ENCODE data around the gene FHAD1.
"Not testable (repeated sequence)": the region's sequence is repeated elsewhere in the genome, so short reads cannot be mapped to it uniquely, and the experiment has no call there.

The FHAD1 gene

DNA sequence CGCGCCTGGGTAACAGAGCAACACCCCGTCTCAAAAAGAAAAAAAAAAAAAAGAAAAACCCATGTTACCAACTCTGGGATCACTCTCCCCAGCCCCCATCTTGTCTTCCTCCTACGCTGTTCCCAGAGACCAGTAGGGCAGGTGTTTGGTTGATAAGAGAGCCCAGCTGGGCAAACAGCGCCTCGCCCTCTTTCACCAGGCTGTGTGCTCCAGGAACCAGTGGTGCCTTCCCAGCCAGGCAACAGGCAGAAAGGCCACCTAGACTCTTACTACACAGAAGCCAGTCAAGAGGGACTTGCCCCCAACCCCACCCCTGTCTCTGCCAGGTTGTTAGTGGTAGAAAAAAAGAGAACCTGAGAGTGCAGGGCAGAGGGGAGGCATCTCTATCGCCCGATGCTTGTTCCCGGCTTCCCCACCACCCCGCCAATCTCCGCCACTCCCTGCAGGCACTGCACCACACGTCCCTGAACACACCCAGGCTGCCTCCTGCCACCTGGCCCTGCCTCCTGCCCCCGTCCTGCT, 177.2 kb downstream of the FHAD1 start:
- DNase-seq: no peak

DNA sequence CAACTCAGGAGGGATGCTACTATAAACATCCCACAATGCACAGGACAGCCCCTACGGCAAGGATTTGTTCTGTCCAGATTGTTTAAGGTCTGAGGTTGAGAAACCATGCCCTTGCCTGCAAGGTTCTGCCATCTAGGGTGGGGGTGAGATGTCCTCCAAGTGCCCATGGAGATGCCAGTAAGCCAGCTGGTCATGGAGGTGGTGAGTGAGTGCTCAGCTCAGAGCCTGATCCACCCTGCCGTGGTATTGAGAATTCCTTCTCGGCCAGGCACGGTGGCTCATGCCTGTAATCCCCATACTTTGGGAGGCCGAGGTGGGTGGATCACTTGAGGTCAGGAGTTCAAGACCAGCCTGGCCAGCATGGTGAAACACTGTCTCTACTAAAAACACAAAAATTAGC, 178.0 kb downstream of the FHAD1 start:
- no peak for DNase-seq

DNA sequence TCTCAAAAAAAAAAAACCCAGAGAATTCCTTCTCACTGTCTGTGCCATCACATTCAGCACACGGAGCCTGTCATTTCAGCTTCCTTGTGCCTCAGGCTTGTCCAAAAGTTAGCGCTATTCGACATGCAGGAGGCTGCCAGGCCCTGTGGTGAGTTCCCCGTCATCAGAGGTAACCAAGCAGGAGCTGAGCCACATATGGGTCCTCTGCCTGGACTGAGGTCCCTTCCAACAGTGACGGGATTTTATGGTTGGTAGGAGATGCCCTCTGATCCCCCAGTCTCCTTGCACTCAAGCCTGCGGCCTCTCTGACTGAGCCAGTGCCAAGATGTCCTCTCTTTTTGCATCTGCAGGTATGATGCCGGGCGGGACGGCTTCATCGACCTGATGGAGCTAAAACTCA, 178.5 kb downstream of the FHAD1 start:
- no peak for DNase-seq

DNA sequence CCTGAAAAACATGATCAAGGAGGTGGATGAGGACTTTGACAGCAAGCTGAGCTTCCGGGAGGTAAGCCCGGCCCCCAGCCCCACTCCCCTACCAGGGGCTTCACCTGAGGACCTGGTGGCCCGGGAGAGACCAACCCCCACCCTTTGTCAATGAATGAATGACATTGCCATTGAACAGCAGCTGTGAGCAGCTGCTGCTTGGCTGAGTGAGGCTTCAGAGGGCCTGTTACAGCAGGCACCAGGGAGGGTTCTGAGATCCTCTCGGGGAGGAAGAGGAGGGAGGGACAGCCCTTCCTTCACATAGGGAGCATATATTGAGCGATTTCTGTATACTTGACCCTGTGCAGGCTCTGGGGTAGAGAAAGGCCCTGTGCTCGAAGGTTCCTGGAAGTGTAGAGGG, 178.9 kb downstream of the FHAD1 start:
- no peak for DNase-seq

DNA sequence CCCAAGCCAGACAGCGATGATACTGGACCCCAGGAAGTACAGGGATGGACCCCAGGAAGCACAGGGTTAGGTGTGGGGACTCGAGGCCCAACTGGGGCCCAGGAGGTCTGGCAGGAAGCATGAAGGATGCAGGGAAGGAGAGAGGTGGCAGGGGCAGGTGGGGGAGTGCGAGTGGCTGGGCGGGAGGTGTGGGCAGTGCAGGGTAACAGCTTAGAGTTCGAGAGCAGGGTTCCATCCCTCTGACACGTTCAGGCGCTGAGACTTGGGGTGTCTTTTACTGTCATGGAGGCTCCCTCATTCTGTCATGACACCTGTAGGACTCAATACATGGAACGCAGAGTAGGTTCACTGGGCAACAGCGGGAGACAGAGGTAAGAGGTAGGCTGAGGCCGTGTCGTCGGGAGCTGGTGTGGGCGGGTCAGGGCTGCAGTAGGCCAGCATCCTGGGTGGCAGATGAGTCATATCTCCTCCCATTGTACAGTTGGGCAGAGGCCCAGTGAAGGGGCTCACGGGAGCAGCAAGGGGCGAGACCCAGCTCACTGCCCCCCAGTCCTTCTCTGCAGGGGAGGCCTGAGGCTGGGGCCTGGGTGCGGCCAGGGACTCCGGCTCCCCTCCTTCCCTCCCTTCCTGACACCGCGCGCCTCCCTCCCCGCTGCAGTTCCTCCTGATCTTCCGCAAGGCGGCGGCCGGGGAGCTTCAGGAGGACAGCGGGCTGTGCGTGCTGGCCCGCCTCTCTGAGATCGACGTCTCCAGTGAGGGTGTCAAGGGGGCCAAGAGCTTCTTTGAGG, 179.7 kb downstream of the FHAD1 start:
- DNase-seq: no peak

DNA sequence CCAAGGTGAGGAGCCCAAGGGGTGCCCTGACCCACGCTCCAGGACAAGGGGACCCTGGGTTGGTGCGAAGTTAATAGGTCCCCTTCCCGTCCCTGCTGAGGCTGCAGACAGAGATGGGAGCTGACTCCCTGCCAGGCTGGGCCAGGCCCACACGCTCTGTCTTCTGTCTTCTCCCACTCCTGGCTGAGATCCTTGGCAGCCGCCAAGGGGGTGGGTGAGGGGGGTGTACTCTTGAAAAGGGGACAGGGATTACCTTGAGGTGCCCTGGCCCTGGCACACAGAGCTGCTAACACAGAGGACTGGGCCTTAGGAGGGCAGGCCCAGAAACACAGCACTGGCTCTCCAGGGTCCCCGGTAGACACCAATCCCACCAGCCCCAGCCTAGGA, 180.2 kb downstream of the FHAD1 start:
- DNase-seq: no peak

DNA sequence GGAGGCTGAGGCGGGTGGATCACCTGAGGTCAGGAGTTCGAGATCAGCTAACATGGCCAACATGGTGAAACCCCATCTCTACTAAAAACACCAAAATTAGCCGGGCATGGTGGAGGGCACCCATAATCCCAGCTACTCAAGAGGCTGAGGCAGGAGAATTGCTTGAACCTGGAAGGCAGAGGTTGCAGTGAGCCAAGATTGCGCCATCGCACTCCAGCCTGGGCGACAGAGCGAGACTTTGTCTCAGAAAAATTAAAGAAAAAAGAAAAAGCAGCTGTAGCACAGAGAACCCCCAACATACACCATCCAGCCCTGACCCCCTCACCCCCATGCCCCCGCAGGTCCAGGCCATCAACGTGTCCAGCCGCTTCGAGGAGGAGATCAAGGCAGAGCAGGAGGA, 181.2 kb downstream of the FHAD1 start:
- not testable (repeated sequence) for DNase-seq

DNA sequence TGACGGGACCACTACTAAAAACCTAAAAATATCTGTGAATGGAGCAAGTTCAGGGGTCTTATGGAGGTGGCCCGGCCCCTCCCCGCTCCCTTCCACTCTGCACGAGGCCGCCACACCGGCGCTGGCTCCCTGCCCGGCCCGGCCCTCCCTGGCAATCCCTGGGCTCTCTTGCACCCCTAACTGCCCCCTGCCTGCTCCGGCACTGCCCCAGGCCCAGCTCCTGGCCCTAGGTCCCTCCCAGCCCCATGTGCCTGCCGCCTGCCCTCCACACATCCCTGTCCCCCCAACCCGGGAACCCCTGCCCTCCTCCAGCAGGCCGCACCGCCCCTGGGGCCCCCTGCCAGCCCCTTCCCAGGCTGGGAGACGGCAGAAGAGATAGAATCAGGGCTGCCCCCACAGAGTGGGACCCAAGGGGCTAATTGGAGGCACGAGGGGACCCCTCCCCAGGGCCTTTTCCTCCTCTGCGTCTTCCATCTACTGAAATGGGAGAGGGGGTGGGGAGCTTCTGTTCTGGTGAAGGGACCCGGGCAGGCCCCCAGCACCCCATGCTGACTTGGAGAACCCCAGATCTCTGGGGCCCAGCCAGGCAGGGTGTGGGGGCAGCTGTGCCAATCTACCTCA, 181.9 kb downstream of the FHAD1 start:
- no peak for DNase-seq

DNA sequence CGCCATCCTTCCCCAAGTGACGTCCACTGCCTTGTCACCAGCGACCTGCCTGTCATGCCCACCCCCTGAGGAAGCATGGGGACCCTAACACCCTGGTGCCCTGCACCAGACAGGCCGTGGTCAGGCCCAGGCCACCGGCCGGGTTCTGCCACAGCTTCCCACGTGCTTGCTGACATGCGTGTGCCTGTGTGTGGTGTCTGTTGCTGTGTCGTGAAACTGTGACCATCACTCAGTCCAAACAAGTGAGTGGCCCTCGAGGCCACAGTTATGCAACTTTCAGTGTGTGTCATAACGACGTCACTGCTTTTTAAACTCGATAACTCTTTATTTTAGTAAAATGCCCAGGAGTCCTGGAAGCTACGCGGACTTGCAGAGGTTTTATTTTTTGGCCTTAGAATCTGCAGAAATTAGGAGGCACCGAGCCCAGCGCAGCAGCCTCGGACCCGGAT, 182.7 kb downstream of the FHAD1 start:
- DNase-seq: no peak

DNA sequence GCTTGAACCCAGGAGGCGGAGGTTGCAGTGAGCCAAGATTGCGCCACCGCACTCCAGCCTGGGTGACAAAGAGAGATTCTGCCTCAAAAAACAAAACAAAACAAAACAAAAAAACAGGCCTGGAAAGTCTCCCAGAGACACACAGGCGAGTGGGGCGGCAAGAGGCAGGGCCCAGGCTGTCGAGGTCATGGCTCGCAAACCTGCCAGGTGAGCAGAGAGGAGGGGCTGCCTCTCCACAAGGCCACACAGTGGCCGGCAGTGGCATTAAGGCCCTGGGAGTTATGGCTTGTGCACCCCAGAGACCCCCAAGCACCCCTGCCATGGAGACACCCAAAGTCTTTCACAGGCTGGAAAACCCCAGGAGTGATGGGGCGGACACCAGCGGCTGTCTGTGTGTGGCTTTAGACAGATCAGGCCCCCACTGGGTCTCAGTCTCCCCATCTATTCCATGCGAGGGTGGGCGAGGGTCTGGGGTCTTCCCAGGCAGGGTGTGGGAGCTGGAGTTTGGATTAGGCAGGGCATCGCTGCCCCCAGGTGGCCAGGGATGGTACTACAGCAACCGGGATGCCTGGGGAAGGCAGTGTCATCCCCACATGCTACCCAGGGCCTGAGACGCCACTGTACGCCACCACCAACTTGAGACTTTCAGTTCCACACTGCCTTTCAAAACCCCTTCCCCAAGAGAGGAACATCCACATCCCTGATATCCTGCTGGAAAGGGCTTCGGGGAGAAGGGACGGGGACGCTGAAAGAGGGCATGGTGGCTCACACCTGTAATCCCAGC, 184.0 kb downstream of the FHAD1 start:
- DNase-seq: peak; percentile 27

DNA sequence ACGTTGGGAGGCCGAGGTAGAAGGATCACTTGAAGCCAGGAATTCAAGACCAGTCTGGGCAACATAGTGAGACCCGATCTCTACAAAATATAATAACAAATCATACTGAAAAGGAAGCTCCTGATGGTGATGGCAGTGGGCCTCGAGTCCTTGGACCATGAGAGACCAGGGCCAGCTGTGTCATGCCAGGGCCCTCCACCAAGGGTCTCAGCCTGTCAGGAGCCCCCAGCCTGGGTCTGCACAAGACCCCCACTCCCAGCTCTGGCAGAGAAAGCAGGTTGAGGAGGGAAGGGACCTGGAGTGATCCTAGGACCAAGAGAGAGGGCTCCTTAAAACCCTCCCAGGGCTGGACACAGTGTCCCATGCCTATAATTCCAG, 184.5 kb downstream of the FHAD1 start:
- DNase-seq: no peak

DNA sequence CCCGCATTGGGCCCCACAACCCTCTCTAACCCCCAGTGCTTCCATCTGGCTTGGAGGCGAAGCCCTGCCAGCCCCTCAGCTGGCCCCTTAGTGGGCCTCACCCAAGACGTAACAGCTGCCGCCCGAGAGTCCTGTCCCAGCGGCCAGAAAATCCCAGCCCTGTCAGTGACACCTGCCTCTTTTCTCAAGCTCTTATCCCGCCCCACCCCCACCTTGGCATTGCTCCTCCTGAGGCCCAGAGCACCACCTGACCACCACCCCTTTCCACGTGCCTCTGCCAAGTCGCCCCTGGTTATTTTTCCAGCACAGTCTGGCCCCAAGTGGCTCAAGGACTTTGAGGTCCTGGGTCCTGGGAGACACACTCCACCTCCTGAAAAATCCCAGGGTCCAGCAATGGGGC, 185.3 kb downstream of the FHAD1 start:
- no peak for DNase-seq

DNA sequence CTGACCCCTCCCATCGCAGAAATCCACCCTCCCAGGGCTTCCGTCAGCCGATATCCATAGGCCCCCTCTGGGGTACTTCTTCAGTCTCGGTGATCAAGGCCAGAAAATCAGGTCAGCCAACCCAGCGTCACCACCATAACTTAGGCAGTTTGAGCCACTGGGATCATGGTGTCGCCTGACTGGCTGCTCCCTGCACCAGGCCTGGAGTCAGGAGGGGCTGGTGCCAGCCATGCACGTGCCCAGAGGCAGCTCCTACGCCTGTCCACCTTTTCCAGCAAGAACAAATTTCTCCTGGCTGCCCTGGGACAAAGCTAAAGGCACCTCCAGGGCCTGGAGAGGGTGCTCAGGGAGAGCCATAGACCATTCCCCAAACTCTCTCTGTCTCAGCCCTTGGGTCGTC, 186.4 kb downstream of the FHAD1 start:
- no peak for DNase-seq

DNA sequence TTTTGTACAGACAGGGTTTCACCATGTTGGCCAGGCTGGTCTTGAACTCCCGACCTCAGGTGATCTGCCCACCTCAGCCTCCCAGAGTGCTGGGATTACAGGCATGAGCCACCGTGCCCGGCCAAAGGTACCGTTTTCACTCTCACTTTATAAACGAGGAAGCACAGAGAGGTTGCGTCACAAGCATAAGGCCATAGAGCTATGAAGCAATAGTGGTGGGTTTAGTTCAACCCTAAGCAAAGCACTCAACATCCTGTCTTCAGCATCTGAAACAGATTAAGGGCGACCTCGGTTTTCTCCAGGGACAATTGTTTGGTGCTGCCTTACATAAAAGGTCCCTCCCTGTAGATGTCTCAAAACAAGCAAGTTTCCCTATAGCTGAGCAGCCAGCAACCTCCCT, 187.7 kb downstream of the FHAD1 start:
- not testable (repeated sequence) for DNase-seq

DNA sequence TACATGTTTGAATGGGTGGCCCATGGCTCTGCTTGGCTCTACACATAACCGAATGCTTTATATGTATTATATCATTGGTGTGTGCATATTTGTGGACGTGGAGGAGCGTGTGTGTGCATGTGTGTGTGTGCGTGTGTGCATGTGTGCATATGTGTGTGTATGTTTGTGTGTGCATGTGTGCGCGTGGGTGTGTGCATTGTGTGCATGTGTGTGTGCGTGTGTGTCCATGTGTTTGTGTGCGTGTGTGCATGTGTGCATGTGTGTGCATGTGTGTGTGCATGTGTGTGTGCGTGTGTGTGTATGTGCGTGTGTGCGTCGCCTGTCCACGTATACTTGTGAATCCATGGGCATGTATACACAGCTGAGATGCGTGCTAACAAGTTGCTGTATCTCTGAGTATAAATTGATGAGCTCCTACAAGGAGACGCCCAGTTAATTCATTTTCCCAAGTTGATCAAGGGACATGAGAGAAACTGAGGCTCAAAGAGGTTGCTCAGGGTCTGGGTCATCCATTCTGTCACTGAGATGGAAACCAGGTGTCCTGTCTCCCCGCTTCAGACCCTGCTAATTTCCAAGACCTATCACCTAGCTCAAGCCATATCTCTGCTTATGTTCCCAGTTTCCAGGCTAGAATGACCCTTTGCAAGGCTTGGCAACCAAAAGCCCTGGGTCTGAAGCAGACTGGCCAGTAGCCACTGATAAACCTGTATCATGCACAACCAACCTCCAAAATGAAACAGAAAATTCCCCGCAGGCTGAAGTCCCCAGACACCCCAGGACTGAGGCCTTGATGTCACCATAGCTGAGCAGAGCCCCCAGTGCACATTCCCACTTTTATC, 188.4 kb downstream of the FHAD1 start:
- DNase-seq: no peak

DNA sequence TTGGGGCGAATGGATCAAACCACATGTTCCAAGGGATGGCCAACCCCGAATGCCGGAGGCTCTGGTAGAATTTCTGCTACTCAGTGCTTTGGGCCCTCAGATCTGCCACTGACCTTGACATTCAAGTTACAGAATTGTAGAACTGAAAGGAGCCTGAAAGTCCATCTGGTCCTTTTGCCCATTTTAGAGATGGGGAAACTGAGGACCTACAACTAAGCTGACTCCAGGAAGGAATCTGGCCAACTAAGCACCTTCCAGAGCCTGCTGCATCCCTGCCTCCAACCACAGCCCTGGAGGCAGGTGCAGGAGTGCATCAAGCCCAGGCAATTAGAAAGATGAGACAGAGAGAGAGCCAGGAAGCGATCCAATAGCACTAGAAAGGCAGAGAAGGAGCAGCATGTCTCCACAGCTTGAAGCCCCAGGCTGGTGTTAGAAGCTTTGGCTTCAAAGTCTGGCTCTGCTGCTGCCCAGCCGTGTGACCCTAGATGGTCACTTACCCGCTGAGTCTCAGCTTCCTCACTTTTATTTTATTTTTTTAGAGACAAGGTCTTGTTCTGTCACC, 189.9 kb downstream of the FHAD1 start:
- no peak for DNase-seq

DNA sequence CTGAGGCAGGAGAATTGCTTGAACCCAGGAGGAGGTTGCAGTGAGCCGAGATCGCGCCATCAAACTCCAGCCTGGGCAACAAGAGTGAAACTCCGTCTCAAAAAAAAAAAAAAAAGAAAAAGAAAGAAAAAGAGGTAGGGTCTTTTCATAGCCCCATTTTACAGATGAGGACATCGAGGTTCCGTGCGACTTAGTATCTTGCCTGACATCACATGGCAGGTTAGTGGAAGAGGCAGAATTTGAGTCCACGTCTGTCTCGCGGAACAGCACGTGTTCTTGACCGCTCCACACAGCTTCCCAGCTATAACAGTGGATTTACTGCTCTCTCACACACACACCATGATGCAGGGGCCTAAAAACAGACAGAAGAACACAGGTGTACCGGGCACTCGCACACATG, 192.3 kb downstream of the FHAD1 start:
- no peak for DNase-seq

DNA sequence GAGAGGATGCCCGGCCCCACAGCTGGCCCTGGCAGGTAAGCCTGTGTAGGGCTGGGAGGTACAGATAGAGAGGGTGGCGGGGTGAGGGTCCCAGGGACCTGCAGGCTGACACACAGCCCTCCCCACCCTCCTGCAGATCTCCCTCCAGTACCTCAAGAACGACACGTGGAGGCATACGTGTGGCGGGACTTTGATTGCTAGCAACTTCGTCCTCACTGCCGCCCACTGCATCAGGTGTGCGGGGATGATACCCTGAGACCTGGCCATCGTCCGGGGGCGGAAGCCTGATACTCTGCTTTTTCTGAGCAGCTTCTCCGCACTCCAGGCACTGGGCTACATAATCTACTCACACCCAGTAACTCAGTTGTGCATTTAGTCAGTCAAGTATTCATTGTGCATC, 193.3 kb downstream of the FHAD1 start:
- DNase-seq: no peak

DNA sequence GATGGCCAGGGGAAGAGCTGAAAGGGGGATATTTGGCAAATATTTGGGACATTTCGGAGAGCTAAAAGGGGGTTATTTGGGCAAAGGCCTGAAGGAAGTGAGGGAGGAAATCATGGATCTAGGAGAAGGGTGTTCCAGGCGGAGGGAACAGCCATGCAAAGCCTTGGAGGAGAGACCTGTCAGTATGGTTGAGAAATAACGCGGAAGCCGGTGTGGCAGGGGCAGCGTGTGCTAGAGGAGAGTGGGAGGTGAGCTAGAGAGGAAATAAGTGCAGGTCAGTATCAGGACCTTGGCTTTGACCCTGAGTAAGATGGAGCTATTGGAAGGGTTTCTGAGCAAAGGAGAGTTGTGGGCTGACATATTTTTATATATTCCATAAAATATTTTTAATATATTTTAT, 194.2 kb downstream of the FHAD1 start:
- DNase-seq: no peak

DNA sequence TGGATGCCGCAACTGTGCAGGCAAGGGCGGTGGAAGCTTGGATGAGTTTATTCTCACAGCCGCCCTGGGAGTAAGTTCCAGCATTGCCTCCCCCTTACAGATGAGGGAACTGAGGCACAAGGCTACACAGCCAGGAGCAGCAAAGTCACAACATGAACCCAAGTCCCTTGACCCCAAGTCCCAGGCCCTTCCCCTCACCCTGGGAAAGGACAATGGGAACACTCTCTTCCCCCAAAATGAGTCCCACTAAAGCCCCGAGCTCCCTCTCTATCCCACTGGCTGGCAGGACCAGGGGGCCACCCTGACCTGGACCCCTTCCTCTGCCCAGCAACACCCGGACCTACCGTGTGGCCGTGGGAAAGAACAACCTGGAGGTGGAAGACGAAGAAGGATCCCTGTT, 195.1 kb downstream of the FHAD1 start:
- no peak for DNase-seq

DNA sequence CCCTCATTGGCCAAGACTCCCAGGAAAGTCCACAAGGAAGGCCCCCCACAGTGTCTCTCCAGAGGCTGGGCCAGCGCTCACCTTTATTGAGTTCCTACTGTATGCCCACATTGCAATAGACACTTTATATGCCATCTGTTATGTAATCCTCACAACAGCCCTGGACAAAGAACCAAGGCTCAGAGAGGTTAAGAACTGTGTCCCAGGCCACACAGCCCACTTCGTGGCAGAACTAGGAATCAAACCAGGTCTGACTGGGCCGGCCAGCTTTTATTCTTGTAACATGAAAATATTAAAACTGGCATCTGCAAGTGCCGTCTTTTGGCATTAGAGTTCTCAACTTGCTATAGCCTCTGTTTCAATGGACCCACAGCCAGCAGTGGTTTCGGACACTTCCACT, 195.7 kb downstream of the FHAD1 start:
- DNase-seq: no peak

DNA sequence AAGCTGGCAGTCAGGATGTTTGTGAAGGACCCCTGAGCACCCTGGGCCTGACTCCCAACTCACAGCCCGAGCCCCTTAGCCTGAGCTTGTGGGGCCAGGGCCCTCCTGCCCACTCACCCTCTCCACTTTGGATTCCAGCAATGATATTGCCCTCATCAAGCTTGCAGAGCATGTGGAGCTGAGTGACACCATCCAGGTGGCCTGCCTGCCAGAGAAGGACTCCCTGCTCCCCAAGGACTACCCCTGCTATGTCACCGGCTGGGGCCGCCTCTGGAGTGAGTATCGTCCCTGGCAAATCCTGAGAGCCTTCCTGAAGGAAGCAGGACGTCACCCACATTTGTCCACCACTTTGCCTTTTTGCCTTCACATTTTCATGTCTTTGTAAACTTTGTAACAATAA, 196.3 kb downstream of the FHAD1 start:
- DNase-seq: no peak

All from GDM1 (cell line).